Bone marrow (tissue), 2 donors: ENCODE data around the gene RGS7.
"Not testable (repeated sequence)": the region's sequence is repeated elsewhere in the genome, so short reads cannot be mapped to it uniquely, and the experiment has no call there.

Experiments
- DNase-seq, 2 donors: peaks; one replicate each; lab custom pipeline; 2025; lab: John Stamatoyannopoulos, UW

Gene RGS7

GRCh38 chr1:240783728-240784137, 573.3 kb downstream of the RGS7 start:
- not testable (repeated sequence) for DNase-seq

GRCh38 chr1:240776237-240776636, 580.8 kb downstream of the RGS7 start:
- no peak for DNase-seq

- no peak for DNase-seq
Observed at GRCh38 chr1:240772131-240772530, 584.9 kb downstream of the RGS7 start.

GRCh38 chr1:240771450-240771849, 585.6 kb downstream of the RGS7 start:
- DNase-seq, result no peak

- no peak for DNase-seq
Observed at GRCh38 chr1:240768979-240769378, 588.0 kb downstream of the RGS7 start.

- DNase-seq, result no peak
Observed at GRCh38 chr1:240766831-240767230, 590.2 kb downstream of the RGS7 start.

GRCh38 chr1:240765732-240766363, 591.2 kb downstream of the RGS7 start:
- DNase-seq, result no peak

DNA sequence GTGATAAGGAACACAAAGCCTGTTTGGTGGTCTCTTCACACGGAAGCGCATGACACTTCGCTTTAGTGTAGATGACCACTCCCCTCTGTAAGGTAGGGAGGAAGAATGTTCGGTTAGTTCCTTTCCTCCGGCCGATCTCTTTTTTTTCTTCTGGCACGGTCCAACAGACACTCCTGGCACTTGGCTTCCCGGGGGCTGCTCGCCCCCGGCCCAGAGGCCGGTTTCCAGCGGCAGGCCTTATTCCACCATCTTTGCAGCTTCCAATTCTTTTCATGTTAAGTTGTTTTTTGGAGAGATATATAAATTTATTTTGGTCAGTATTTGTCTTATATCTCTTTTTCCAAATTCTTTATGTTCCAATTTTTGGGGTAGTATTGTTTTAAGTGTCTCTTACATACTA, 593.2 kb downstream of the RGS7 start:
- no peak for DNase-seq

GRCh38 chr1:240763095-240763494, 593.9 kb downstream of the RGS7 start:
- not testable (repeated sequence) for DNase-seq

DNA sequence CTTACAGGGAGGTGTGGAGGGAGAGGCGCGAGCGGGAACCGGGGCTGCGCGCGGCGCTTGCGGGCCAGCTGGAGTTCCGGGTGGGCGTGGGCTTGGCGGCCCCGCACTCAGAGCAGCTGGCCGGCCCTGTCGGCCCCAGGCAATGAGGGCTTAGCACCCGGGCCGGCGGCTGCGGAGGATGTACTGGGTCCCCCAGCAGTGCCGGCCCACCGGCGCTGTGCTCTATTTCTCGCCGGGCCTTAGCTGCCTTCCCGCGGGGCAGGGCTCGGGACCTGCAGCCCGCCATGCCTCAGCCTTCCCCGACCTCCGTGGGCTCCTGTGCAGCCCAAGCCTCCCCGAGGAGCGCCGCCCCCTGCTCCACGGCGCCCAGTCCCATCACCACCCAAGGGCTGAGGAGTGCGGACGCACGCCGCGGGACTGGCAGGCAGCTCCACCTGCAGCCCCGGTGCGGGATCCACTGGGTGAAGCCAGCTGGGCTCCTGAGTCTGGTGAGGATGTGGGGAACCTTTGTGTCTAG, 594.5 kb downstream of the RGS7 start:
- not testable (repeated sequence) for DNase-seq

GRCh38 chr1:240758777-240759176, 598.2 kb downstream of the RGS7 start:
- not testable (repeated sequence) for DNase-seq

DNA sequence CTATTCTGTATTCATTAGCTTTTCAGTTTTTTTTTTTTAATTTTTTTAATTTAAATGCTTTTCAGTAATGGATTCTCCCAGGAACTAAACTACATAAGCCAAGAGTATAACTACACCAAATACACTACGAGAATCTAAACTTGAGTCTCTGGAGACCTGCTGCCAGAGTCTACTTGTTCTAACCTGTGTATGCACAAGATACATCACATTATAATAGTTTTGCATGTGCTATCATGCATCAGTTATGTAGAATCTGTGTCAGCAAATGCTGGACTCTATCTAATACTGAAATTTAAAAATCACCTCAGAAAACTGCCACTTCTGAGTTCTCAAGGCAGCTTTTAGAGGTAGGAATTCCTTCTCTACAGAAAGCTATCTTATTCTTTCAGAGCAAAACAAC, 598.7 kb downstream of the RGS7 start:
- DNase-seq, result no peak

DNA sequence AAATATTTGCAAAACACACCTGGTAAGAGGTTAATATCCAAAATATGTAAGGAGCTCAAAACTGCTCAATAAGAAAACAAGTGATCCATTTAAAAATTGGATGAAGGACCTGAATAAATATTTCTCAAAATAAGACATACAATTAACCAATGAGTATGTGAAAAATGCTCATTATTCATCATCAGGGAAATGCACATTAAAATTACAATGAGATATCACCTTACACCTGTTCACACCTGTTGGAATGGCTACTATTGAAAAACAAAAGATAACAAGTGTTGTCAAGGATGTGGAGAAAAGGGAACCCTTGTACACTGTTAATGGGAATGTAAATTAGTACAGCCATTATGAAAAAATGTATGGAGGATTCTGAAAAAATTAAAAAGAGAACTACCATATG, 609.1 kb downstream of the RGS7 start:
- no peak for DNase-seq

GRCh38 chr1:240743705-240744104, 613.3 kb downstream of the RGS7 start:
- no peak for DNase-seq

DNA sequence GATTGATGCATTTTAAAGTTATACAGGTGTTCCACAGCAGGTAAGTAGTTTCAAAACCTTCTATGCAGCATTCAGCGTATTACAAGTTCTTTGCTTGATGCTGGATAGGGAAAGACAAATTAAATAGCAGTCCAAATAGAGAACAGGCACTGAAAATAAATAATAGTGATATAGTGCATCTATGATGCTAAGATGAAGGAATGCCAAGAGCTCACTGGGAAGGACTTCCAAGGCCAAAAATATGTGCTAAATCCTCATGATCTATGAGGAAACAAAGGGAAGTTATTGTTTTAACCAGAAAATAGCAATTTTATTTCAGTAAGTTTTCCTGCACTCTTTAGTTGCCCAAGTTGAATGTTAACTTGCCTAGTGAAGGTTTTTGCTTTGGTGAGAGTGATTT, 617.3 kb downstream of the RGS7 start:
- no peak for DNase-seq

DNA sequence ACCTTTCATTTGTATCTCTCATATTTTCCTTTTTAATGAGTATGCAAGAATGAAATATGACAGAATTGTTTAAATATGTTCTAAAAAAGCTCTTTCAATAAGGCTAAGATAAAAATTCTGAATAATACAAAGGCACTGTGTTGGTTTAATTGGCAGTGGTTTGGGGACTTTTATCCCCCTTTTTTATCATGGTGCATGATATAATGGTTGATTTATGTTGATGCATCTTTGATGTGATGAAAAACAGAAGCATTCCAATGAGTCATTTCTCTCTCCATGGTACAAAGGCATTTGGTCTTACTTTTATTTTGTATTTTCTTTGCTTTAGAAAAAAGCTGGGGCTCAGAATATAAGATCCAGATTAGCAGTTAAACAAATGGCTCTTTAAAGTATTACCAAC, 617.9 kb downstream of the RGS7 start:
- no peak for DNase-seq

GRCh38 chr1:240737766-240738265, 619.2 kb downstream of the RGS7 start:
- DNase-seq, result no peak

GRCh38 chr1:240737298-240737697, 619.7 kb downstream of the RGS7 start:
- DNase-seq, result no peak

DNA sequence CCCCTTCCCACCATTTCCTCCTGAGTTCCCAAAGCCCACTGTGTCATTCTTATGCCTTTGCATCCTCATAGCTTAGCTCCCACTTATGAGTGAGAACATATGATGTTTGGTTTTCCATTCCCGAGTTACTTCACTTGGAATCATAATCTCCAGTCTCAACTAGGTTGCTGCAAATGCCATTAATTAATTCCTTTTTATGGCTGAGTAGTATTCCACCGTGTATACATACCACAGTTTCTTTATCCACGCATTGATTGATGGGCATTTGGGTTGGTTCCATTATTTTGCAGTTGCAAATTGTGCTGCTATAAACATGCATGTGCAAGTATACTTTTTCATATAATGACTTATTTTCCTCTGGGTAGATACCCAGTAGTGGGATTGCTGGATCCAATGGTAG, 622.3 kb downstream of the RGS7 start:
- not testable (repeated sequence) for DNase-seq

- no peak for DNase-seq
Observed at GRCh38 chr1:240734001-240734400, 623.0 kb downstream of the RGS7 start.

DNA sequence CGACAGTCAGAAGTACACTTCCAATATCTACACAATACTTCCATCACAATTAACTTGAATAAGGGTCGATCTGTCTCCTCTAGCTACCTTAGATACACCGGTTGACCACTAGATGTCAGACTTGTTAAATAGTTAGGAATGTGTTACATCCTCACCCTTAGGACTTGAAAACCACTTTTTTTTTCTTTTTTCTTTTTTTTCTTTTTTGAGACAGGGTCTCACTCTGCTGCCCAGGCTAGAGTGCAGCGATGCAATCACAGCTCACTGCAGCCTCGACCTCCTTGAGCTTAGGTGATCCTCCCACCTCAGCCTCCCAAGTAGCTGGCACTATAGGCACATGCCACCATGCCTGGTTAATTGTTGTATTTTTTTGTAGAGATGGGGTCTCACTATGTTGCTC, 624.6 kb downstream of the RGS7 start:
- no peak for DNase-seq
